Hepatocyte (in vitro differentiated cells): ENCODE data around the gene SERINC5. TPM values are rescaled to one million over a fixed set of nuclear protein-coding genes. Genes with fewer than 3 reads are reported as not detected.

Experiments
- DNase-seq: peaks from one replicate; pipeline ENCODE4 v3.0.0-alpha.2; 2016; ENCODE audit warnings: low spot score
- H2AFZ ChIP-seq: fragments of 200-600 bp; sonication (generic); 2 replicates; pipeline ENCODE4 v1.6.0; 2016; ENCODE audit warnings: antibody characterized with exemption, mild to moderate bottlenecking
- H3K27ac ChIP-seq: fragments of 200-600 bp; sonication (generic); 2 replicates; pipeline ENCODE4 v1.5.1; 2016; ENCODE audit warnings: mild to moderate bottlenecking
- H3K27me3 ChIP-seq: fragments of 200-600 bp; sonication (generic); 2 replicates; pipeline ENCODE4 v1.6.1; 2016
- H3K36me3 ChIP-seq: fragments of 200-600 bp; sonication (generic); replicated peaks from 2 replicates; pipeline ENCODE4 v1.5.1; 2016; ENCODE audit warnings: low read depth; ENCODE audit not compliant: insufficient read depth
- H3K4me1 ChIP-seq: fragments of 200-600 bp; sonication (generic); 2 replicates; pipeline ENCODE4 v1.5.1; 2016; ENCODE audit warnings: mild to moderate bottlenecking, moderate library complexity; ENCODE audit not compliant: insufficient read depth
- H3K4me2 ChIP-seq: fragments of 200-600 bp; sonication (generic); 2 replicates; pipeline ENCODE4 v1.6.0; 2016
- H3K4me3 ChIP-seq: fragments of 200-600 bp; sonication (generic); 2 replicates; pipeline ENCODE4 v1.5.1; 2016; ENCODE audit warnings: mild to moderate bottlenecking
- H3K79me2 ChIP-seq: fragments of 200-600 bp; sonication (generic); 2 replicates; pipeline ENCODE4 v1.6.0; 2017; ENCODE audit warnings: mild to moderate bottlenecking
- H3K9me2 ChIP-seq: fragments of 200-600 bp; sonication (generic); replicated peaks from 2 replicates; pipeline ENCODE4 v1.6.0; 2017; ENCODE audit warnings: mild to moderate bottlenecking; ENCODE audit not compliant: insufficient read depth
- H3K9me3 ChIP-seq: fragments of 200-600 bp; sonication (generic); 2 replicates; pipeline ENCODE4 v1.5.1; 2016; ENCODE audit warnings: low read depth, mild to moderate bottlenecking
- H4K20me1 ChIP-seq: fragments of 200-600 bp; sonication (generic); 2 replicates; pipeline ENCODE4 v1.6.0; 2016; ENCODE audit warnings: mild to moderate bottlenecking; ENCODE audit not compliant: insufficient read depth, poor library complexity, severe bottlenecking
- CTCF ChIP-seq: fragments of 200-600 bp; sonication (generic); IDR thresholded peaks from 2 replicates; pipeline ENCODE4 v1.5.1; 2016; ENCODE audit warnings: antibody characterized with exemption, mild to moderate bottlenecking; ENCODE audit not compliant: poor library complexity
- EZH2 ChIP-seq: fragments of 200-600 bp; sonication (generic); IDR thresholded peaks from 2 replicates; pipeline ENCODE4 v1.6.1; 2016; ENCODE audit warnings: antibody characterized with exemption, mild to moderate bottlenecking, borderline replicate concordance
- EZH2phosphoT487 ChIP-seq: fragments of 200-600 bp; sonication (generic); IDR thresholded peaks from one replicate; pipeline ENCODE4 v1.6.1; 2018; ENCODE audit warnings: antibody characterized with exemption, mild to moderate bottlenecking, low read depth, moderate library complexity; ENCODE audit not compliant: unreplicated experiment, severe bottlenecking
- WGBS: methylation state at CpG from one replicate; pipeline ENCODE4 v1.1.6; 2016; ENCODE audit warnings: low lambda C conversion rate; ENCODE audit errors: missing lambda C conversion rate; 5-methylcytosine and 5-hydroxymethylcytosine counted together
- polyA plus RNA-seq: library from polyadenylated mRNA; unstranded; fragments of >200 nt; fragmentation: Nextera tagmentation; extraction: Ambion mirVana; gene quantifications from 2 replicates; pipeline ENCODE4 v1.2.1, GENCODE V29; 2016
- total RNA-seq: library from RNA; depleted of rRNA; stranded (reverse); fragments of >200 nt; gene quantifications from 2 replicates; pipeline ENCODE4 v1.2.3, GENCODE V29; 2014

Gene SERINC5
- total and polyA plus RNA-seq, 2 experiments from 2014 or later, result 19.3 to 70.2 TPM

DNA sequence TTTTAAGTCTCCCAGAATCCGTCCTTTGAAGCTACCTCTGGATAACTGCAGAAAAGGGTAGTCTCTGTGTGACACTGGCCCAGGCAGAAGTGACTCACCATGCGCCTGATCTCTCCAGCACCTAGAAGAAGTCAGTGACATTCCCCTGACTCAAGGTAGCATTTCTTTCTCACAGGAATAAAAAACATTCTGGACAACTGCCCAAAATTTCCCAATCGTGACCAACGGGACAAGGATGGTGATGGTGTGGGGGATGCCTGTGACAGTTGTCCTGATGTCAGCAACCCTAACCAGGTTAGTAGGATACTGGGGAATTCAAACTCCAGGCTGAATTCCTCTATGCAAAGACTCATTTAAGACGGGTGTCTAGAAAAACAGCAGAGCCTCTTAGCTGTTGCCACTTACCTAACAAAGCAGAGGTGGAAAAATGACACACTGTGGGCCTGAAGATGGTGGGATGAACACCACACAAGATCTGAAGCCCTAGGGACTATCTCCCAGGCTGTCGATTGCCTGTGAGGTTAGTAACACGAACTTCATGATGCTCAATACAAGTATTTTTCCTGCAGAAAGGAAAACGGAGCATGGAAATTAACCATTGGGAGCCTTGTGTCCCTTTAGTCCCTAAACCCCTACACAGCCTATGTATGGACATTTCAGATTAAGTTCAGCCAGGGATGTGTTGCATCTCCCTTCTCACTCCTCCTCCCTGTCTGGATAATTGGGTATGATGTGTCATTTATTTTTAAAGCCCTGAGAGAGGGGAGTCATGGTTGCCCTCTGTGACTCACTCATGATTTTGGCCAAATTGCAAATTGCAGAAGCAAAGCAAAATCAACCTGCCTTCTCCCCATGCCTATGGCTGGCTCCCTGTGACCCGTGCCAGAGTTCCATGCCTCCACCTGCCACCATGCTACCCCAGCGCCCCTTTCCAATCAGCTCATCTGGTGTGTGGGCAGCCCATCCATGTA, 183.5 kb downstream of the SERINC5 start:
- Histone ChIP-seq H3K9me3 (no peaks in the 10 kb centered on the region), H3K27me3 (no peaks in the 10 kb centered on the region), H4K20me1 (no peaks in the 10 kb centered on the region), H3K4me2 (no peak overlapping the region), H2AFZ (no peak overlapping the region), H3K79me2 (no peaks in the 10 kb centered on the region), H3K27ac (no peak overlapping the region), H3K9me2 (no peaks in the 10 kb centered on the region), H3K4me3 (no peak overlapping the region), H3K4me1 (no peaks in the 10 kb centered on the region), H3K36me3 (no peaks in the 10 kb centered on the region)
- no peak for TF ChIP-seq EZH2phosphoT487
- TF ChIP-seq EZH2, result no peak
- TF ChIP-seq CTCF, result no peak
- DNase-seq, result no peak
- WGBS, result 89% methylated on average over 10 of the region's 10 CpGs

GRCh38 chr5:80071510-80072021, 184.3 kb downstream of the SERINC5 start:
- 90% methylated on average over 2 of the region's 2 CpGs for WGBS
- no peak for DNase-seq
- no peak overlapping the region for H3K27ac ChIP-seq
- no peak overlapping the region for H2AFZ ChIP-seq
- no peaks in the 10 kb centered on the region for H3K36me3 ChIP-seq
- H3K27me3 ChIP-seq, result no peaks in the 10 kb centered on the region
- no peaks in the 10 kb centered on the region for H4K20me1 ChIP-seq
- no peaks in the 10 kb centered on the region for H3K4me1 ChIP-seq
- H3K4me2 ChIP-seq, result no peak overlapping the region
- H3K4me3 ChIP-seq, result no peak overlapping the region
- no peak for TF ChIP-seq EZH2
- TF ChIP-seq EZH2phosphoT487, result no peak
- no peaks in the 10 kb centered on the region for H3K9me2 ChIP-seq
- no peaks in the 10 kb centered on the region for H3K79me2 ChIP-seq
- H3K9me3 ChIP-seq, result no peaks in the 10 kb centered on the region

GRCh38 chr5:80070338-80071056, 185.4 kb downstream of the SERINC5 start:
- no peaks in the 10 kb centered on the region for H3K9me3 ChIP-seq
- H3K4me2 ChIP-seq, result no peak overlapping the region
- no peaks in the 10 kb centered on the region for H3K9me2 ChIP-seq
- H3K36me3 ChIP-seq, result no peaks in the 10 kb centered on the region
- whole genome bisulfite sequencing, result 91% methylated on average over 10 of the region's 10 CpGs
- no peak overlapping the region for H2AFZ ChIP-seq
- no peak overlapping the region for H3K4me3 ChIP-seq
- no peak for TF ChIP-seq EZH2phosphoT487
- no peak for TF ChIP-seq EZH2
- TF ChIP-seq CTCF, result no peak
- H3K27me3 ChIP-seq, result no peaks in the 10 kb centered on the region
- H3K79me2 ChIP-seq, result no peaks in the 10 kb centered on the region
- no peak for DNase-seq
- H3K27ac ChIP-seq, result no peak overlapping the region
- no peaks in the 10 kb centered on the region for H4K20me1 ChIP-seq
- H3K4me1 ChIP-seq, result no peaks in the 10 kb centered on the region
